H1 (cell line): ENCODE measurements around the gene DDX41. TPM values are rescaled to one million over a fixed set of nuclear protein-coding genes. Genes with fewer than 3 reads are reported as not detected.

Source experiments
- CTCF ChIA-PET: fragments of 300-600 bp; sonication (Branson Sonifier 250); formaldehyde crosslinking; loops from one replicate; lab custom pipeline; 2021; ENCODE audit not compliant: partially characterized antibody; lab: Charles Lee
- POLR2A ChIA-PET: fragments of 300-600 bp; sonication (Branson Sonifier 250); formaldehyde crosslinking; loops from one replicate; lab custom pipeline; 2021; ENCODE audit warnings: inconsistent platforms; ENCODE audit not compliant: partially characterized antibody; lab: Charles Lee
- DNase-seq, 2 experiments: peaks; one replicate each; pipeline versions ENCODE4 v3.0.0 to v3.0.0-alpha.2; 2010 to 2022; ENCODE audit warnings: low spot score in 2 of 2, low read depth in 1 of 2, mixed read lengths in 1 of 2
- FAIRE-seq: peaks from 2 replicates; lab custom pipeline; 2011; peaks lifted over from hg19 to GRCh38; lab: Jason Lieb, UNC
- H2AFZ ChIP-seq: 2 replicates; pipeline ENCODE4 v1.8.1; 2012; ENCODE audit warnings: low read length, inconsistent platforms
- H2AK5ac ChIP-seq: 2 replicates; pipeline ENCODE4 v1.6.1; 2013; ENCODE audit warnings: low read depth, low read length
- H2BK120ac ChIP-seq: replicated peaks from 2 replicates; pipeline ENCODE3; 2013; ENCODE audit warnings: low read depth, low read length, inconsistent platforms
- H2BK12ac ChIP-seq: 2 replicates; pipeline ENCODE4 v1.6.1; 2013; ENCODE audit warnings: low read depth, low read length
- H2BK15ac ChIP-seq: 2 replicates; pipeline ENCODE4 v1.6.1; 2013; ENCODE audit warnings: low read length
- H2BK20ac ChIP-seq: 2 replicates; pipeline ENCODE4 v1.6.1; 2013; ENCODE audit warnings: low read length
- H2BK5ac ChIP-seq: 2 replicates; pipeline ENCODE4 v1.6.1; 2013; ENCODE audit warnings: low read depth, low read length
- H3K14ac ChIP-seq: 2 replicates; pipeline ENCODE4 v1.6.1; 2013; ENCODE audit warnings: inconsistent platforms; ENCODE audit not compliant: insufficient read length
- H3K18ac ChIP-seq: 2 replicates; pipeline ENCODE4 v1.6.1; 2013; ENCODE audit warnings: low read length; ENCODE audit errors: extremely low read depth
- H3K23ac ChIP-seq: 2 replicates; pipeline ENCODE4 v1.6.1; 2013; ENCODE audit warnings: inconsistent platforms; ENCODE audit not compliant: insufficient read length
- H3K23me2 ChIP-seq: 2 replicates; pipeline ENCODE4 v1.6.1; 2013; ENCODE audit warnings: low read depth, low read length
- H3K27ac ChIP-seq: 2 replicates; pipeline ENCODE4 v1.6.1; 2011; ENCODE audit warnings: low read depth, low read length, inconsistent platforms
- H3K27me3 ChIP-seq, 4 experiments: replicated peaks in 1 of 4; 1 replicate in 1 of 4; 2 replicates in 3 of 4; pipeline versions ENCODE4 v1.6.1 to v1.8.1; 2011 to 2013; ENCODE audit warnings: low read length in 3 of 4, mild to moderate bottlenecking in 3 of 4, inconsistent platforms in 2 of 4, mixed read lengths in 2 of 4, moderate library complexity in 1 of 4; ENCODE audit not compliant: control insufficient read depth in 3 of 4, insufficient read depth in 3 of 4; ENCODE audit errors: extremely low read depth in 1 of 4
- H3K36me3 ChIP-seq, 4 experiments: 2 replicates each; pipeline versions ENCODE4 v1.6.1 to v1.8.1; 2011 to 2013; ENCODE audit warnings: mild to moderate bottlenecking in 4 of 4, low read length in 3 of 4, moderate library complexity in 2 of 4, control low read depth in 1 of 4, inconsistent platforms in 1 of 4; ENCODE audit not compliant: insufficient read depth in 4 of 4, control insufficient read depth in 2 of 4
- H3K4ac ChIP-seq: replicated peaks from 2 replicates; pipeline ENCODE3; 2013; ENCODE audit warnings: low read length, low read depth, mixed read lengths, inconsistent platforms; ENCODE audit not compliant: insufficient read length
- H3K4me1 ChIP-seq, 4 experiments: replicated peaks in 1 of 4; 1 replicate in 1 of 4; 2 replicates in 3 of 4; pipeline versions ENCODE4 v1.6.1 to v1.8.1; 2011 to 2013; ENCODE audit warnings: low read length in 3 of 4, inconsistent platforms in 2 of 4, mixed read lengths in 1 of 4; ENCODE audit not compliant: insufficient read depth in 4 of 4, control insufficient read depth in 3 of 4
- H3K4me2 ChIP-seq, 2 experiments: 2 replicates each; pipeline versions ENCODE4 v1.6.1 to v1.8.1; 2011 to 2013; ENCODE audit warnings: low read depth in 2 of 2, low read length in 2 of 2, control low read depth in 1 of 2, inconsistent platforms in 1 of 2, mild to moderate bottlenecking in 1 of 2; ENCODE audit not compliant: insufficient read depth in 1 of 2
- H3K4me3 ChIP-seq, 4 experiments: fragments of 200-600, 300-600 bp in 1 of 4; sonication (generic), shearing (Covaris generic), sonication (Bioruptor Twin) in 1 of 4; 2 replicates each; pipeline versions ENCODE4 v1.5.1 to v1.8.1; 2011 to 2016; ENCODE audit warnings: low read length in 4 of 4, low read depth in 3 of 4, control low read depth in 2 of 4, inconsistent platforms in 2 of 4, mild to moderate bottlenecking in 2 of 4, mixed read lengths in 1 of 4, moderate library complexity in 1 of 4; ENCODE audit not compliant: insufficient read depth in 2 of 4; ENCODE audit errors: extremely low read depth in 1 of 4
- H3K56ac ChIP-seq: replicated peaks from 2 replicates; pipeline ENCODE3; 2013; ENCODE audit warnings: low read depth, mild to moderate bottlenecking, mixed read lengths, low read length, inconsistent platforms; ENCODE audit not compliant: insufficient read length
- H3K79me1 ChIP-seq: 2 replicates; pipeline ENCODE4 v1.6.1; 2013; ENCODE audit warnings: low read depth, low read length, control low read depth
- H3K79me2 ChIP-seq, 2 experiments: 2 replicates each; pipeline versions ENCODE4 v1.6.1 to v1.8.1; 2012 to 2013; ENCODE audit warnings: low read length in 2 of 2, mild to moderate bottlenecking in 2 of 2, inconsistent platforms in 1 of 2; ENCODE audit not compliant: insufficient read depth in 2 of 2, control insufficient read depth in 1 of 2
- H3K9ac ChIP-seq, 4 experiments: replicated peaks in 1 of 4; 1 replicate in 1 of 4; 2 replicates in 3 of 4; pipeline versions ENCODE4 v1.6.1 to v1.8.1; 2011 to 2013; ENCODE audit warnings: low read depth in 3 of 4, low read length in 3 of 4, control low read depth in 2 of 4, mild to moderate bottlenecking in 2 of 4, moderate library complexity in 2 of 4, inconsistent platforms in 1 of 4; ENCODE audit errors: extremely low read depth in 1 of 4
- H3K9me3 ChIP-seq, 2 experiments: 2 replicates each; pipeline versions ENCODE4 v1.6.1 to v1.8.1; 2012 to 2013; ENCODE audit warnings: mild to moderate bottlenecking in 2 of 2, moderate library complexity in 2 of 2, control low read depth in 1 of 2, inconsistent platforms in 1 of 2, low read depth in 1 of 2, low read length in 1 of 2, mixed read lengths in 1 of 2; ENCODE audit not compliant: insufficient read depth in 2 of 2
- H4K20me1 ChIP-seq, 2 experiments: replicated peaks in 1 of 2; 2 replicates each; pipeline versions ENCODE3 to v1.8.1; 2011 to 2013; ENCODE audit warnings: inconsistent platforms in 2 of 2, low read length in 2 of 2, mild to moderate bottlenecking in 1 of 2; ENCODE audit not compliant: insufficient read depth in 2 of 2, control insufficient read depth in 1 of 2
- H4K5ac ChIP-seq: 2 replicates; pipeline ENCODE4 v1.6.1; 2013; ENCODE audit warnings: low read length, low read depth, mixed read lengths, inconsistent platforms; ENCODE audit not compliant: insufficient read length
- H4K8ac ChIP-seq: 2 replicates; pipeline ENCODE4 v1.8.0; 2013; ENCODE audit warnings: mild to moderate bottlenecking, moderate library complexity, low read length, inconsistent platforms; ENCODE audit not compliant: insufficient read depth; ENCODE audit errors: extremely low read depth
- H4K91ac ChIP-seq: replicated peaks from 2 replicates; pipeline ENCODE3; 2013; ENCODE audit warnings: low read length, mixed read lengths, inconsistent platforms; ENCODE audit not compliant: insufficient read length
- BCL11A ChIP-seq, 2 experiments: IDR thresholded peaks; one replicate each; pipeline ENCODE4 v1.6.1; 2011; ENCODE audit warnings: low read depth in 2 of 2, low read length in 2 of 2, mild to moderate bottlenecking in 2 of 2
- CBX8 ChIP-seq: fragments of 300-800, 300-1000 bp; sonication (generic); IDR thresholded peaks from 2 replicates; pipeline ENCODE4 v1.7.1; 2016; ENCODE audit warnings: low read depth, low read length, borderline replicate concordance
- FOSL1 ChIP-seq: IDR thresholded peaks from 2 replicates; pipeline ENCODE4 v1.6.1; 2011; ENCODE audit warnings: mild to moderate bottlenecking, low read depth, low read length, moderate library complexity; ENCODE audit not compliant: insufficient read depth
- GTF2F1 ChIP-seq: IDR thresholded peaks from 2 replicates; pipeline ENCODE4 v1.6.1; 2012; ENCODE audit warnings: low read depth, low read length, improper control_type of control experiment, borderline replicate concordance
- KDM1A ChIP-seq: fragments of 200-600, 300-600 bp; sonication (generic); IDR thresholded peaks from 2 replicates; pipeline ENCODE4 v1.7.1; 2016; ENCODE audit warnings: mild to moderate bottlenecking, low read length, borderline replicate concordance
- KDM5A ChIP-seq: fragments of 200-600 bp; IDR thresholded peaks from 2 replicates; pipeline ENCODE4 v1.7.1; 2012; ENCODE audit warnings: mild to moderate bottlenecking, low read length, inconsistent platforms, mixed read lengths
- POLR2A ChIP-seq, 2 experiments: IDR thresholded peaks; 1 replicate in 1 of 2; 2 replicates in 1 of 2; pipeline ENCODE4 v1.6.1; 2011; ENCODE audit warnings: low read depth in 2 of 2, low read length in 2 of 2, mild to moderate bottlenecking in 2 of 2; ENCODE audit errors: control extremely low read depth in 1 of 2
- SIN3A ChIP-seq, 2 experiments: IDR thresholded peaks in 1 of 2; conservative IDR thresholded peaks in 1 of 2; 2 replicates each; pipeline ENCODE4 v1.6.1; 2011 to 2012; ENCODE audit warnings: low read length in 2 of 2, improper control_type of control experiment in 1 of 2, low read depth in 1 of 2, mild to moderate bottlenecking in 1 of 2
- YY1 ChIP-seq: IDR thresholded peaks from 2 replicates; pipeline ENCODE4 v1.6.1; 2011; ENCODE audit warnings: low read depth, mild to moderate bottlenecking, low read length
- WGBS, 2 experiments: shearing (Covaris generic) in 1 of 2; methylation state at CpG; one replicate each; pipeline versions ENCODE4 v1.1.6 to v1.1.7; 2013 to 2015; ENCODE audit warnings: low lambda C conversion rate in 2 of 2, mixed read lengths in 2 of 2, inconsistent platforms in 1 of 2, low coverage in 1 of 2, missing lambda C conversion rate in 1 of 2; ENCODE audit not compliant: insufficient replicate concordance in 2 of 2, insufficient coverage in 1 of 2, insufficient read length in 1 of 2; ENCODE audit errors: extremely low coverage in 1 of 2, missing lambda C conversion rate in 1 of 2; 5-methylcytosine and 5-hydroxymethylcytosine counted together
- polyA plus RNA-seq, 7 experiments: library from polyadenylated mRNA; depleted of rRNA in 3 of 7; stranded (reverse) in 5 of 7; unstranded in 2 of 7; fragments of >200 nt in 5 of 7; fragments of 200-250 nt in 2 of 7; gene quantifications; 1 replicate in 5 of 7; 2 replicates in 1 of 7; 4 replicates in 1 of 7; pipeline versions ENCODE4 v1.2.1 to v1.2.3, GENCODE V29; 2011 to 2013; ENCODE audit warnings: missing spikeins in 2 of 7, mixed read lengths in 2 of 7
- total RNA-seq: library from RNA; stranded (reverse); fragmentation: NEBNext Ultra II Directional; extraction: Animal tissue kit (Norgen Biotek cat#: 25700); gene quantifications from 2 replicates; pipeline ENCODE4 v1.2.1, GENCODE V29; 2021
- TF ChIP-seq, protein P1 (sequence below): IDR thresholded peaks from 2 replicates; pipeline ENCODE4 v1.6.1; 2012; ENCODE audit warnings: inconsistent platforms

The DDX41 gene
- total and polyA plus RNA-seq, 2 of the 8 experiments (the other 6 are each of a cell fraction or from before 2014, with no cell fraction given) = 102 to 135 TPM

- H3K4ac ChIP-seq = no peak overlapping the region
- POLR2A ChIA-PET = interaction anchor here (1.2 to 67.5 kb wide), 7 partner anchors 12 to 101 kb away, joined by 3 to 3349 read pairs (median 7); partner anchors contain the start of genes DBN1, DDX41, DOK3 and PDLIM7
- peaks cover 6% of the 10 kb centered on the region for H3K23me2 ChIP-seq
- no peak overlapping the region for H2BK12ac ChIP-seq
- H3K4me3 ChIP-seq = no peak overlapping the region
- H3K79me1 ChIP-seq = no peaks in the 10 kb centered on the region
- H3K9ac ChIP-seq = no peak overlapping the region
- no peaks in the 10 kb centered on the region for H3K9me3 ChIP-seq
- TF ChIP-seq, protein P1, sequence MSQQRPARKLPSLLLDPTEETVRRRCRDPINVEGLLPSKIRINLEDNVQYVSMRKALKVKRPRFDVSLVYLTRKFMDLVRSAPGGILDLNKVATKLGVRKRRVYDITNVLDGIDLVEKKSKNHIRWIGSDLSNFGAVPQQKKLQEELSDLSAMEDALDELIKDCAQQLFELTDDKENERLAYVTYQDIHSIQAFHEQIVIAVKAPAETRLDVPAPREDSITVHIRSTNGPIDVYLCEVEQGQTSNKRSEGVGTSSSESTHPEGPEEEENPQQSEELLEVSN = no peak
- no peak for TF ChIP-seq KDM1A
- TF ChIP-seq SIN3A (conservative IDR thresholded peaks at IDR 0.05 in 1 of 2, IDR thresholded peaks at IDR 0.05 in 1 of 2; ENCODE audit: low read depth in 1 of 2, low read length in 2 of 2) = no peak
- no peak for TF ChIP-seq BCL11A (IDR thresholded peaks at IDR 0.05; ENCODE audit: low read depth in 2 of 2, low read length in 2 of 2)
- TF ChIP-seq GTF2F1 = no peak
- TF ChIP-seq KDM5A = no peak
- no peak for TF ChIP-seq YY1
- TF ChIP-seq FOSL1 = no peak
- TF ChIP-seq CBX8 = no peak
- no peak for TF ChIP-seq POLR2A (IDR thresholded peaks at IDR 0.05; ENCODE audit: control extremely low read depth in 1 of 2, low read depth in 2 of 2, low read length in 2 of 2)
- no peak overlapping the region for H3K27ac ChIP-seq
- H2BK5ac ChIP-seq = no peak overlapping the region
- no peaks in the 10 kb centered on the region for H4K20me1 ChIP-seq
- H2BK15ac ChIP-seq = no peak overlapping the region
- H2BK20ac ChIP-seq = 0 out of 2 replicates have a peak overlapping the region, but pooled peaks have one; percentile 72
- H3K56ac ChIP-seq = no peak overlapping the region
- H2AFZ ChIP-seq = no peak overlapping the region
- H3K4me2 ChIP-seq = no peak overlapping the region
- peaks cover 2 to 12% (median 11%) of the 10 kb centered on the region in 4 experiments; a peak in 6 of 7 replicates for H3K27me3 ChIP-seq
- no peak overlapping the region for H3K18ac ChIP-seq
- H3K23ac ChIP-seq = no peak overlapping the region
- H4K8ac ChIP-seq = no peak overlapping the region
- peaks cover 0 to 9% (median 6%) of the 10 kb centered on the region in 4 experiments; a peak in 5 of 7 replicates for H3K4me1 ChIP-seq
- CTCF ChIA-PET = interaction anchor here (0.8 to 20.8 kb wide), 15 partner anchors 7 to 193 kb away, joined by 3 to 306 read pairs (median 5); partner anchors contain the start of genes DBN1 and DOK3
- H3K36me3 ChIP-seq = peaks cover 0 to 8% (median 0%) of the 10 kb centered on the region in 4 experiments; a peak in 1 of 8 replicates
- WGBS, 2 experiments = 83% methylated on average over 16 of the region's 16 CpGs; no CpG with 5 or more reads in 1 of the 2 experiments
- no peak for FAIRE-seq
- DNase-seq = no peak
- 0 out of 2 replicates have a peak overlapping the region, but pooled peaks have one; percentile 28 for H2AK5ac ChIP-seq
- H2BK120ac ChIP-seq = no peak overlapping the region
- H4K91ac ChIP-seq = no peak overlapping the region
- H3K14ac ChIP-seq = no peak overlapping the region
- no peak overlapping the region for H4K5ac ChIP-seq
- no peaks in the 10 kb centered on the region for H3K79me2 ChIP-seq
Observed at GRCh38 chr5:177502886-177503285, 13.9 kb downstream of the DDX41 start.
